Naive thymus-derived CD8-positive, alpha-beta T cell (primary cell): ENCODE measurements around the gene RCC2. TPM values are rescaled to one million over a fixed set of nuclear protein-coding genes. Genes with fewer than 3 reads are reported as not detected.

Experiments used
- ATAC-seq, 2 donors: fragments of 150-1000 bp; cut with Tn5 transposase in 1 of 2; sonication (Bioruptor Pico), chemical (Tn5 transposase) in 1 of 2; 1 replicate in 1 of 2; 2 replicates in 1 of 2; pipeline ENCODE4 v1.10.0; 2021; ENCODE audit warnings: mild to moderate bottlenecking in 2 of 2, moderate library complexity in 2 of 2
- POLR2A ChIA-PET: fragments of 350-600 bp; sonication (Branson Sonifier 250); formaldehyde crosslinking; loops from one replicate; lab custom pipeline; 2021; ENCODE audit warnings: antibody characterized with exemption; lab: Charles Lee
- DNase-seq, 10 donors: peaks; one replicate each; pipeline versions ENCODE4 v3.0.0 to v3.0.0-alpha.2; 2020 to 2022
- H3K27ac Mint-ChIP-seq, 10 donors: one replicate each; pipeline ENCODE4 v1.8.0; 2020 to 2022; ENCODE audit warnings: mild to moderate bottlenecking in 10 of 10, mixed read lengths in 10 of 10, moderate library complexity in 4 of 10, inconsistent platforms in 1 of 10
- H3K27me3 Mint-ChIP-seq, 5 donors: one replicate each; pipeline ENCODE4 v1.8.0; 2021 to 2022; ENCODE audit warnings: mixed read lengths in 5 of 5
- H3K36me3 Mint-ChIP-seq, 3 donors: one replicate each; pipeline ENCODE4 v1.8.0; 2020 to 2022; ENCODE audit warnings: mixed read lengths in 3 of 3, mild to moderate bottlenecking in 2 of 3, inconsistent platforms in 1 of 3
- H3K4me1 Mint-ChIP-seq, 4 donors: one replicate each; pipeline ENCODE4 v1.8.0; 2021 to 2022; ENCODE audit warnings: mixed read lengths in 4 of 4
- H3K4me3 Mint-ChIP-seq, 10 donors: one replicate each; pipeline ENCODE4 v1.8.0; 2020 to 2022; ENCODE audit warnings: mild to moderate bottlenecking in 10 of 10, mixed read lengths in 10 of 10, moderate library complexity in 6 of 10, inconsistent platforms in 1 of 10
- H3K9me3 Mint-ChIP-seq, 9 donors: one replicate each; pipeline ENCODE4 v1.8.0; 2020 to 2022; ENCODE audit warnings: mixed read lengths in 9 of 9, mild to moderate bottlenecking in 3 of 9, inconsistent platforms in 1 of 9, moderate library complexity in 1 of 9
- polyA plus RNA-seq, 3 donors: library from polyadenylated mRNA; unstranded; fragments of 300-500 nt; fragmentation: Illumina TruSeq; gene quantifications; one replicate each; pipeline ENCODE4 v1.2.3, GENCODE V29; 2021
- total RNA-seq, 8 experiments: library from RNA in 2 of 8; stranded (reverse) in 2 of 8; gene quantifications; one replicate each; pipeline ENCODE4 v1.2.3 and lab custom pipeline; 2021 to 2026

The RCC2 gene
- total and polyA plus RNA-seq, 5 experiments from 2014 or later = 20.8 to 61.9 (median 37.5) TPM

GRCh38 chr1:17381161-17381560, 58.3 kb downstream of the RCC2 start:
- Mint-ChIP-seq H3K36me3 (no peaks in the 10 kb centered on the region), H3K27me3 (peaks cover 2 to 11% (median 9%) of the 10 kb centered on the region in 5 donors), H3K27ac (no peak overlapping the region), H3K4me3 (no peak overlapping the region), H3K4me1 (peaks cover 0 to 2% (median 0%) of the 10 kb centered on the region in 4 donors), H3K9me3 (no peaks in the 10 kb centered on the region)
- DNase-seq (no peak), ATAC-seq (no peak)
- POLR2A ChIA-PET = no interaction called here

- ATAC-seq = no peak
- peaks cover 0 to 2% (median 0%) of the 10 kb centered on the region in 4 donors for H3K4me1 Mint-ChIP-seq
- no peak for DNase-seq
- H3K4me3 Mint-ChIP-seq = no peak overlapping the region
- H3K9me3 Mint-ChIP-seq = no peaks in the 10 kb centered on the region
- POLR2A ChIA-PET = no interaction called here
- H3K27me3 Mint-ChIP-seq = peaks cover 2 to 11% (median 9%) of the 10 kb centered on the region in 5 donors
- H3K36me3 Mint-ChIP-seq = no peaks in the 10 kb centered on the region
- H3K27ac Mint-ChIP-seq = no peak overlapping the region
Observed at GRCh38 chr1:17377325-17377953, 62.0 kb downstream of the RCC2 start.

- no peak for DNase-seq
- Mint-ChIP-seq H3K9me3 (no peaks in the 10 kb centered on the region), H3K4me3 (no peak overlapping the region), H3K36me3 (no peaks in the 10 kb centered on the region), H3K4me1 (peaks cover 0 to 2% (median 0%) of the 10 kb centered on the region in 4 donors), H3K27ac (no peak overlapping the region), H3K27me3 (peaks cover 3 to 11% (median 8%) of the 10 kb centered on the region in 5 donors)
- POLR2A ChIA-PET = no interaction called here
- no peak for ATAC-seq
Observed at GRCh38 chr1:17375651-17376050, 63.8 kb downstream of the RCC2 start.

- peaks cover 2 to 10% (median 6%) of the 10 kb centered on the region in 5 donors for H3K27me3 Mint-ChIP-seq
- no peaks in the 10 kb centered on the region for H3K36me3 Mint-ChIP-seq
- H3K27ac Mint-ChIP-seq = no peak overlapping the region
- DNase-seq = no peak
- H3K4me3 Mint-ChIP-seq = no peak overlapping the region
- POLR2A ChIA-PET = no interaction called here
- no peak for ATAC-seq
- H3K4me1 Mint-ChIP-seq = peaks cover 0 to 1% (median 0%) of the 10 kb centered on the region in 4 donors
- no peaks in the 10 kb centered on the region for H3K9me3 Mint-ChIP-seq
Observed at GRCh38 chr1:17372955-17373354, 66.5 kb downstream of the RCC2 start.

- ATAC-seq (no peak), DNase-seq (no peak)
- Mint-ChIP-seq H3K36me3 (no peaks in the 10 kb centered on the region), H3K27ac (no peak within 1 kb of the TSS), H3K9me3 (no peaks in the 10 kb centered on the region), H3K4me3 (no peak within 1 kb of the TSS), H3K4me1 (no peaks in the 10 kb centered on the region), H3K27me3 (peaks cover 0 to 7% (median 5%) of the 10 kb centered on the region in 5 donors)
- POLR2A ChIA-PET = no interaction called here
Observed at GRCh38 chr1:17371896-17372295, 67.6 kb downstream of the RCC2 start, which contains the start of gene PADI6. PADI6 (plus strand) TSS chr1:17372196; CDS start chr1:17372246, 50 bp downstream.

- no peaks in the 10 kb centered on the region for H3K9me3 Mint-ChIP-seq
- peaks cover 1 to 14% (median 5%) of the 10 kb centered on the region in 5 donors for H3K27me3 Mint-ChIP-seq
- peak in 2 of 10 donors; percentile 5 to 11 for DNase-seq
- peak in 1 of 2 donors; percentile 62 for ATAC-seq
- POLR2A ChIA-PET = no interaction called here
- H3K4me1 Mint-ChIP-seq = no peaks in the 10 kb centered on the region
- no peaks in the 10 kb centered on the region for H3K36me3 Mint-ChIP-seq
- H3K4me3 Mint-ChIP-seq = no peak overlapping the region
- H3K27ac Mint-ChIP-seq = no peak overlapping the region
Observed at GRCh38 chr1:17370618-17371017, 68.9 kb downstream of the RCC2 start.

- POLR2A ChIA-PET = interaction anchor here (0.8 kb wide), 1 partner anchor 13 kb away, joined by 9 read pairs; no protein-coding TSS in a partner anchor
- Mint-ChIP-seq H3K4me3 (no peak overlapping the region), H3K27ac (no peak overlapping the region), H3K27me3 (peaks cover 1 to 14% (median 5%) of the 10 kb centered on the region in 5 donors), H3K36me3 (no peaks in the 10 kb centered on the region), H3K9me3 (no peaks in the 10 kb centered on the region), H3K4me1 (no peaks in the 10 kb centered on the region)
- DNase-seq (no peak), ATAC-seq (no peak)
Observed at GRCh38 chr1:17369466-17369865, 70.0 kb downstream of the RCC2 start.

GRCh38 chr1:17365293-17365692, 74.2 kb downstream of the RCC2 start:
- peak overlapping the region in 1 of 10 donors; percentile 24 for H3K27ac Mint-ChIP-seq
- no peaks in the 10 kb centered on the region for H3K9me3 Mint-ChIP-seq
- peaks cover 1 to 14% (median 5%) of the 10 kb centered on the region in 5 donors for H3K27me3 Mint-ChIP-seq
- no peak for ATAC-seq
- POLR2A ChIA-PET = no interaction called here
- H3K36me3 Mint-ChIP-seq = peaks cover 0 to 6% (median 6%) of the 10 kb centered on the region in 3 donors
- H3K4me3 Mint-ChIP-seq = no peak overlapping the region
- H3K4me1 Mint-ChIP-seq = peaks cover 0 to 7% (median 1%) of the 10 kb centered on the region in 4 donors
- no peak for DNase-seq

- Mint-ChIP-seq H3K27me3 (peaks cover 1 to 14% (median 5%) of the 10 kb centered on the region in 5 donors), H3K4me3 (no peak overlapping the region), H3K36me3 (peaks cover 6 to 11% (median 6%) of the 10 kb centered on the region in 3 donors), H3K27ac (peak overlapping the region in 2 of 10 donors; percentile 27 to 39), H3K9me3 (no peaks in the 10 kb centered on the region), H3K4me1 (peaks cover 0 to 7% (median 3%) of the 10 kb centered on the region in 4 donors)
- ATAC-seq (no peak), DNase-seq (no peak)
- POLR2A ChIA-PET = no interaction called here
Observed at GRCh38 chr1:17363771-17364170, 75.7 kb downstream of the RCC2 start.

- Mint-ChIP-seq H3K4me3 (no peak overlapping the region), H3K27me3 (peaks cover 1 to 14% (median 5%) of the 10 kb centered on the region in 5 donors), H3K27ac (peak overlapping the region in 1 of 10 donors; percentile 27), H3K36me3 (peaks cover 6 to 14% (median 8%) of the 10 kb centered on the region in 3 donors), H3K4me1 (peaks cover 0 to 9% (median 4%) of the 10 kb centered on the region in 4 donors), H3K9me3 (no peaks in the 10 kb centered on the region)
- DNase-seq = no peak
- POLR2A ChIA-PET = no interaction called here
- ATAC-seq = no peak
Observed at GRCh38 chr1:17363351-17363750, 76.1 kb downstream of the RCC2 start.

GRCh38 chr1:17361687-17362086, 77.8 kb downstream of the RCC2 start:
- peaks cover 4 to 17% (median 8%) of the 10 kb centered on the region in 4 donors for H3K4me1 Mint-ChIP-seq

GRCh38 chr1:17360272-17360956, 79.1 kb downstream of the RCC2 start:
- Mint-ChIP-seq H3K27ac (peak overlapping the region in 1 of 10 donors; percentile 50), H3K4me1 (peaks cover 16 to 29% (median 19%) of the 10 kb centered on the region in 4 donors), H3K9me3 (no peaks in the 10 kb centered on the region), H3K4me3 (no peak overlapping the region), H3K27me3 (peaks cover 0 to 1% (median 0%) of the 10 kb centered on the region in 5 donors), H3K36me3 (peaks cover 6 to 21% (median 8%) of the 10 kb centered on the region in 3 donors)
- ATAC-seq (no peak), DNase-seq (no peak)
- POLR2A ChIA-PET = no interaction called here

More at GRCh38 chr1:17361687-17362086, 77.8 kb downstream of the RCC2 start:
- H3K4me3 Mint-ChIP-seq = no peak overlapping the region
- peak overlapping the region in 6 of 10 donors; percentile 14 to 43 (median 38) for H3K27ac Mint-ChIP-seq
- POLR2A ChIA-PET = no interaction called here
- ATAC-seq = no peak
- no peak for DNase-seq
- H3K9me3 Mint-ChIP-seq = no peaks in the 10 kb centered on the region
- H3K36me3 Mint-ChIP-seq = peaks cover 6 to 19% (median 8%) of the 10 kb centered on the region in 3 donors
- H3K27me3 Mint-ChIP-seq = peaks cover 0 to 6% (median 1%) of the 10 kb centered on the region in 5 donors

- Mint-ChIP-seq H3K27me3 (peaks cover 0 to 1% (median 0%) of the 10 kb centered on the region in 5 donors), H3K9me3 (no peaks in the 10 kb centered on the region), H3K36me3 (peaks cover 6 to 21% (median 8%) of the 10 kb centered on the region in 3 donors), H3K4me1 (peaks cover 21 to 35% (median 23%) of the 10 kb centered on the region in 4 donors), H3K27ac (peak overlapping the region in 3 of 10 donors; percentile 2 to 34 (median 29)), H3K4me3 (no peak overlapping the region)
- POLR2A ChIA-PET = no interaction called here
- DNase-seq = no peak
- ATAC-seq = no peak
Observed at GRCh38 chr1:17359808-17360207, 79.7 kb downstream of the RCC2 start.
